ENCODE results near the gene MYL3.

MYL3 gene

GRCh38 chr3:46840491-46840890 is 22.8 kb downstream of the MYL3 start:
- TF ChIP-seq CTCF (conservative IDR thresholded peaks at IDR 0.05) (no peak), ZFX (IDR thresholded peaks at IDR 0.05) (no peak)
- H3K27ac ChIP-seq: no peak overlapping the region

DNA sequence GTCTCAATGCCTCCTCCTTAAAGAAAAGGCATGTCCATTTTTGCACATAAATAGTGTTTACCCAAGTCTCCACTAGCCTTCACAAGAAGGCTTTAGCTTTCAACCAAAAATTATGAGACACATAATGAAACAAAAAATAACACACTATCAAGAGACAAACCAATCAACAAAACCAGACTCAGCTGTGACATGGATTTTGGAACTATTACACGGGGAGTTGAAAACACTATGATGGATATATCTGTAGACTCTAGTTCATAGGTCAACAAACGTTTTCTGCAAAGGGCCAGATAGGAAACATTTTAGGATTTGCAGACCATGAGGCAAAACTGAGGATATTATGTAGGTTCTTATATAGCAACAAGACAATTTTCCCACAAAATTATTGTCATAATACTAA is 24.9 kb downstream of the MYL3 start:
- no peak for TF ChIP-seq ZFX (IDR thresholded peaks at IDR 0.05)
- no peak for TF ChIP-seq CTCF (conservative IDR thresholded peaks at IDR 0.05)
- H3K27ac ChIP-seq: no peak overlapping the region

- H3K27ac ChIP-seq: no peak overlapping the region
- no peak for TF ChIP-seq CTCF (conservative IDR thresholded peaks at IDR 0.05)
- no peak for TF ChIP-seq ZFX (IDR thresholded peaks at IDR 0.05)
These were observed 27.8 kb downstream of the MYL3 start for GRCh38 chr3:46835491-46835890.

- no peak overlapping the region for H3K27ac ChIP-seq
- TF ChIP-seq CTCF (conservative IDR thresholded peaks at IDR 0.05): no peak
These were observed 28.2 kb downstream of the MYL3 start for GRCh38 chr3:46835054-46835453.

DNA sequence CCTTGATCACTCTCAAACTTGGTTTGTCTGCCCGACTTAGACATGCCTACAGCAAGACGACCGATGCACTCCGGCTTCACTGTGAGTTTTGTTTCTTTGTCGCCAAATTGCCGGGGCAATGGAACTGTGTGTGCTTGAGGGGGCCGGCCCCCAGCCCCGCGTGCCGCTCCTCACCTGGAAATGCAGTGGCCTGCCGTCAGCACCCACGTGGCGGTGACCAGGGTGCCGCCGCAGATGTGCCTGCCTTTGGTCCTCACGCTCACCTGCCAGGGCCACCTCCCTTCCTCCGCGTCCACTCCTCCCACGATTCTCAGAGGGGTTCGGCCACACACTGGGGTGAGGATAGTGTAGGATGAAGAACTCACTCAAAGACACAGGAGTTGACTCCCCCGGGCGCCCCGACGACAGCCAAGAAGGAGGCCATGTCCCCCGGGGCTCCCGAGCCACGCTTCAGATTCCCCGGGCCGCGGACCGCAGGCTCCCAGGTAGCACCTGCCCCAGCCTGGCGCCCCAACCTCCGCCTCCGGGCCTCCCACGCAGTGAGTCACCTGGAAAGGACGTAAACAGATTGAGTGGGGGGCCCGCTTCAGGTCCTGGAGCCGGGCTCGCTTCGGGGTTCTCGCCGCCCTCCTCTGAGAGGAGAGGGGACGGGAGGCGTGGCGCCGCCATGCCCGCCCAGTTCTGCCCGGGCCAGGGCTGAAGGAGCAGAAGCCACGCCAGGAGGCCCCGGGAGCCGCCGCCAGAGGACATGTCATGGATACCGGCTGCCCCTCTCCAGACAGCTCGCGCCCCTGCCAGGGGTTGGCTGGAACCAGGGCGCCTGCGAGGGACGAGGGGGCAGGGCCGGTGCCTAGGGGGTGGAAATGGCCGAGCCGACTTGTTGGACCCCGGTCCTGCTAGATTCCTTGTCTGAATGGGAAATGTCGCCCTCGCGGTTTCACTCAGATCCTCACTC is 29.6 kb downstream of the MYL3 start:
- TF ChIP-seq ZFX (IDR thresholded peaks at IDR 0.05): no peak
- TF ChIP-seq CTCF (conservative IDR thresholded peaks at IDR 0.05): no peak
- H3K27ac ChIP-seq: no peak overlapping the region

- TF ChIP-seq CTCF (conservative IDR thresholded peaks at IDR 0.05) (no peak), ZFX (IDR thresholded peaks at IDR 0.05) (no peak)
- no peak overlapping the region for H3K27ac ChIP-seq
These were observed 31.4 kb downstream of the MYL3 start for GRCh38 chr3:46831841-46832240.

- no peak for TF ChIP-seq CTCF (conservative IDR thresholded peaks at IDR 0.05)
- TF ChIP-seq ZFX (IDR thresholded peaks at IDR 0.05): no peak
- no peak overlapping the region for H3K27ac ChIP-seq
These were observed 31.9 kb downstream of the MYL3 start for GRCh38 chr3:46831316-46831715.
